ENCODE data around the gene SATB2.

GRCh38 chr2:199261239-199261638 lies 196.5 kb downstream of the SATB2 start:
- TF ChIP-seq EZH2 (IDR thresholded peaks at IDR 0.05; ENCODE audit: borderline replicate concordance, low read length), result no peak
- TF ChIP-seq, protein P1, sequence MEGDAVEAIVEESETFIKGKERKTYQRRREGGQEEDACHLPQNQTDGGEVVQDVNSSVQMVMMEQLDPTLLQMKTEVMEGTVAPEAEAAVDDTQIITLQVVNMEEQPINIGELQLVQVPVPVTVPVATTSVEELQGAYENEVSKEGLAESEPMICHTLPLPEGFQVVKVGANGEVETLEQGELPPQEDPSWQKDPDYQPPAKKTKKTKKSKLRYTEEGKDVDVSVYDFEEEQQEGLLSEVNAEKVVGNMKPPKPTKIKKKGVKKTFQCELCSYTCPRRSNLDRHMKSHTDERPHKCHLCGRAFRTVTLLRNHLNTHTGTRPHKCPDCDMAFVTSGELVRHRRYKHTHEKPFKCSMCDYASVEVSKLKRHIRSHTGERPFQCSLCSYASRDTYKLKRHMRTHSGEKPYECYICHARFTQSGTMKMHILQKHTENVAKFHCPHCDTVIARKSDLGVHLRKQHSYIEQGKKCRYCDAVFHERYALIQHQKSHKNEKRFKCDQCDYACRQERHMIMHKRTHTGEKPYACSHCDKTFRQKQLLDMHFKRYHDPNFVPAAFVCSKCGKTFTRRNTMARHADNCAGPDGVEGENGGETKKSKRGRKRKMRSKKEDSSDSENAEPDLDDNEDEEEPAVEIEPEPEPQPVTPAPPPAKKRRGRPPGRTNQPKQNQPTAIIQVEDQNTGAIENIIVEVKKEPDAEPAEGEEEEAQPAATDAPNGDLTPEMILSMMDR (IDR thresholded peaks at IDR 0.05; ENCODE audit: low read length), result no peak

Data from OCI-LY1 (cell line).